Mononuclear cell (primary cell): ENCODE measurements around the gene AKIRIN1. TPM values are rescaled to one million over a fixed set of nuclear protein-coding genes. Genes with fewer than 3 reads are reported as not detected.
"Not testable (repeated sequence)": the region's sequence is repeated elsewhere in the genome, so short reads cannot be mapped to it uniquely, and the experiment has no call there.

Experiments used
- H3K27me3 ChIP-seq: 2 replicates; pipeline ENCODE4 v1.6.0; 2011; ENCODE audit warnings: low read length, control low read depth; ENCODE audit not compliant: insufficient read depth
- H3K4me1 ChIP-seq: 2 replicates; pipeline ENCODE4 v1.5.1; 2011; ENCODE audit warnings: mild to moderate bottlenecking, low read length, control low read depth; ENCODE audit not compliant: insufficient read depth
- H3K4me3 ChIP-seq: 2 replicates; pipeline ENCODE4 v1.5.1; 2011; ENCODE audit warnings: mild to moderate bottlenecking, low read length, moderate library complexity
- H3K9me3 ChIP-seq: 2 replicates; pipeline ENCODE4 v1.5.1; 2011; ENCODE audit warnings: low read depth, mild to moderate bottlenecking, control low read depth, low read length
- total RNA-seq: library from RNA; depleted of rRNA; stranded (reverse); fragments of >200 nt; gene quantifications from one replicate; pipeline ENCODE4 v1.2.3, GENCODE V29; 2012

AKIRIN1 gene
- total RNA-seq, 1 donor, result 103 TPM

- H3K27me3 ChIP-seq, H3K9me3 ChIP-seq, H3K4me3 ChIP-seq, H3K4me1 ChIP-seq: not testable (repeated sequence)
Measured at GRCh38 chr1:38979380-38979779, 11.7 kb upstream of the AKIRIN1 start.

GRCh38 chr1:38989979-38990378 is 1.1 kb upstream of the AKIRIN1 start:
- Histone ChIP-seq H3K4me1 (peaks cover 26% of the 10 kb centered on the region), H3K4me3 (no peak overlapping the region), H3K27me3 (no peaks in the 10 kb centered on the region), H3K9me3 (no peaks in the 10 kb centered on the region)

GRCh38 chr1:38990386-38990737 is 714 bp upstream of the AKIRIN1 start:
- H3K27me3 ChIP-seq, result no peaks in the 10 kb centered on the region
- peak overlapping the region; percentile 85 for H3K4me3 ChIP-seq
- H3K9me3 ChIP-seq, result no peaks in the 10 kb centered on the region
- H3K4me1 ChIP-seq, result peaks cover 28% of the 10 kb centered on the region

- Histone ChIP-seq H3K9me3 (no peaks in the 10 kb centered on the region), H3K4me1 (peaks cover 38% of the 10 kb centered on the region), H3K4me3 (peak overlapping the region; percentile 85), H3K27me3 (no peaks in the 10 kb centered on the region)
Measured at GRCh38 chr1:38991638-38992411, 749 bp downstream of the AKIRIN1 start.

- Histone ChIP-seq H3K4me1 (peaks cover 42% of the 10 kb centered on the region), H3K27me3 (no peaks in the 10 kb centered on the region), H3K4me3 (peak overlapping the region; percentile 85), H3K9me3 (no peaks in the 10 kb centered on the region)
Measured at GRCh38 chr1:38992412-38993111, 1.5 kb downstream of the AKIRIN1 start.

- no peaks in the 10 kb centered on the region for H3K9me3 ChIP-seq
- H3K4me3 ChIP-seq, result no peak overlapping the region
- peaks cover 53% of the 10 kb centered on the region for H3K4me1 ChIP-seq
- H3K27me3 ChIP-seq, result no peaks in the 10 kb centered on the region
Measured at GRCh38 chr1:38994196-38994595, 3.1 kb downstream of the AKIRIN1 start.

- Histone ChIP-seq H3K9me3 (no peaks in the 10 kb centered on the region), H3K4me1 (peaks cover 42% of the 10 kb centered on the region), H3K27me3 (no peaks in the 10 kb centered on the region), H3K4me3 (no peak overlapping the region)
Measured at GRCh38 chr1:38997034-38997900, 6.2 kb downstream of the AKIRIN1 start.

- Histone ChIP-seq H3K4me1 (peaks cover 37% of the 10 kb centered on the region), H3K9me3 (no peaks in the 10 kb centered on the region), H3K4me3 (no peak overlapping the region), H3K27me3 (no peaks in the 10 kb centered on the region)
Measured at GRCh38 chr1:38997901-38998190, 6.8 kb downstream of the AKIRIN1 start.

GRCh38 chr1:39001516-39002421 is 10.7 kb downstream of the AKIRIN1 start:
- Histone ChIP-seq H3K4me3 (no peak overlapping the region), H3K27me3 (no peaks in the 10 kb centered on the region), H3K9me3 (no peaks in the 10 kb centered on the region), H3K4me1 (peaks cover 15% of the 10 kb centered on the region)

GRCh38 chr1:39003281-39003680 is 12.2 kb downstream of the AKIRIN1 start:
- Histone ChIP-seq H3K4me3 (no peak overlapping the region), H3K4me1 (peaks cover 5% of the 10 kb centered on the region), H3K9me3 (no peaks in the 10 kb centered on the region), H3K27me3 (no peaks in the 10 kb centered on the region)

- H3K4me1 ChIP-seq, result peaks cover 1% of the 10 kb centered on the region
- H3K27me3 ChIP-seq, result no peaks in the 10 kb centered on the region
- H3K4me3 ChIP-seq, result no peak overlapping the region
- no peaks in the 10 kb centered on the region for H3K9me3 ChIP-seq
Measured at GRCh38 chr1:39003794-39004193, 12.7 kb downstream of the AKIRIN1 start.

GRCh38 chr1:39006287-39006686 is 15.2 kb downstream of the AKIRIN1 start:
- Histone ChIP-seq H3K4me1 (no peaks in the 10 kb centered on the region), H3K27me3 (no peaks in the 10 kb centered on the region)

GRCh38 chr1:39006726-39007645 is 15.9 kb downstream of the AKIRIN1 start:
- Histone ChIP-seq H3K27me3 (no peaks in the 10 kb centered on the region), H3K4me3 (no peak overlapping the region), H3K4me1 (no peaks in the 10 kb centered on the region), H3K9me3 (no peaks in the 10 kb centered on the region)

More at GRCh38 chr1:39006287-39006686, 15.2 kb downstream of the AKIRIN1 start:
- H3K4me3 ChIP-seq, result no peak overlapping the region
- no peaks in the 10 kb centered on the region for H3K9me3 ChIP-seq

- H3K27me3 ChIP-seq, H3K4me1 ChIP-seq, H3K4me3 ChIP-seq, H3K9me3 ChIP-seq: not testable (repeated sequence)
Measured at GRCh38 chr1:39014956-39015355, 23.9 kb downstream of the AKIRIN1 start.
